Right lobe of liver (tissue), 6 donors: Measurements from ENCODE around the gene ITGA2. TPM values are rescaled to one million over a fixed set of nuclear protein-coding genes. Genes with fewer than 3 reads are reported as not detected.

ENCODE experiments used
- ATAC-seq, 4 donors: fragments of 200-7000 bp; cut with Tn5 transposase; one replicate each; pipeline ENCODE4 v1.9.1; 2020; ENCODE audit warnings: mild to moderate bottlenecking in 4 of 4, moderate library complexity in 4 of 4
- DNase-seq, 3 donors: peaks; one replicate each; pipeline ENCODE4 v3.0.0-alpha.2; 2020
- H3K27ac ChIP-seq, 3 donors: fragments of 200-600 bp; one replicate each; pipeline ENCODE4 v1.8.0; 2022
- H3K27me3 ChIP-seq, 2 donors: fragments of 200-600 bp; one replicate each; pipeline ENCODE4 v1.8.0; 2022
- H3K36me3 ChIP-seq, 4 donors: fragments of 200-600 bp; sonication (generic) in 1 of 4; one replicate each; pipeline versions ENCODE4 v1.5.1 to v1.8.0; 2017 to 2022; ENCODE audit warnings: control low read depth in 1 of 4
- H3K4me1 ChIP-seq, 4 donors: fragments of 200-600 bp; sonication (generic) in 1 of 4; one replicate each; pipeline versions ENCODE4 v1.5.1 to v1.8.0; 2017 to 2022; ENCODE audit warnings: control low read depth in 1 of 4
- H3K4me3 ChIP-seq, 3 donors: fragments of 200-600 bp; one replicate each; pipeline ENCODE4 v1.8.0; 2022
- H3K9me3 ChIP-seq, 4 donors: fragments of 200-600 bp; sonication (generic) in 1 of 4; one replicate each; pipeline versions ENCODE4 v1.5.1 to v1.8.0; 2017 to 2022; ENCODE audit warnings: control low read depth in 1 of 4
- CTCF ChIP-seq, 4 donors: fragments of 200-600 bp in 3 of 4; fragments of 450-650 bp in 1 of 4; IDR thresholded peaks; one replicate each; pipeline versions ENCODE4 v1.5.1 to v1.8.0; 2016 to 2022; ENCODE audit warnings: antibody characterized with exemption in 4 of 4, mild to moderate bottlenecking in 2 of 4
- POLR2A ChIP-seq: fragments of 450-650 bp; IDR thresholded peaks from one replicate; pipeline ENCODE4 v1.6.1; 2017; ENCODE audit warnings: antibody characterized with exemption, mild to moderate bottlenecking
- WGBS: methylation state at CpG from one replicate; pipeline ENCODE4 v1.1.6; 2018; ENCODE audit warnings: low coverage, low lambda C conversion rate; ENCODE audit not compliant: insufficient coverage; ENCODE audit errors: missing lambda C conversion rate; 5-methylcytosine and 5-hydroxymethylcytosine counted together
- intact Hi-C, 2 donors: fragments of 100-400 bp; cut with DNase I; formaldehyde crosslinking; loops; one replicate each; pipeline versions ENCODE4 v1.11.2 to v1.14.1; 2022
- total RNA-seq, 6 experiments: library from RNA; depleted of rRNA in 2 of 6; stranded (reverse); fragments of >200 nt in 2 of 6; fragmentation: NEBNext Ultra II Directional in 3 of 6; extraction: Animal tissue kit (Norgen Biotek cat#: 25700) in 3 of 6; gene quantifications; one replicate each; pipeline versions ENCODE4 v1.1.0 to v1.2.4, GENCODE V29; 2016 to 2023
- donor health status: DM: no; HTN: yes; CAD: no.
- donor health status: DM: no; HTN: no; CAD: no.
- donor health status: DM: no; HTN: no; CAD: no.
- donor health status: DM: no; HTN: yes; CAD: no.
- donor health status: DM: no; HTN: yes; CAD: no.

ITGA2 gene
- total RNA-seq, 6 experiments from 2014 or later, result 0.11 to 1.6 (median 0.40) TPM

GRCh38 chr5:53019320-53019719 lies 30.2 kb downstream of the ITGA2 start:
- ATAC-seq, result peak in 1 of 4 donors; percentile 24
- DNase-seq, result no peak
- no peaks in the 10 kb centered on the region for H3K9me3 ChIP-seq
- 66% methylated on average over 4 of the region's 4 CpGs for WGBS
- no peak overlapping the region for H3K4me3 ChIP-seq
- no peak overlapping the region for H3K27ac ChIP-seq
- H3K4me1 ChIP-seq, result no peaks in the 10 kb centered on the region
- intact Hi-C loops, result no loop called here
- no peaks in the 10 kb centered on the region for H3K36me3 ChIP-seq
- TF ChIP-seq POLR2A (no peak), CTCF (IDR thresholded peaks at IDR 0.05) (no peak)
- H3K27me3 ChIP-seq, result no peaks in the 10 kb centered on the region

- WGBS, result 66% methylated on average over 6 of the region's 6 CpGs
- Histone ChIP-seq H3K4me3 (no peak overlapping the region), H3K27me3 (no peaks in the 10 kb centered on the region), H3K27ac (no peak overlapping the region), H3K36me3 (no peaks in the 10 kb centered on the region), H3K4me1 (no peaks in the 10 kb centered on the region), H3K9me3 (no peaks in the 10 kb centered on the region)
- ATAC-seq, result no peak
- no peak for DNase-seq
- TF ChIP-seq CTCF (IDR thresholded peaks at IDR 0.05) (no peak), POLR2A (no peak)
- intact Hi-C loops, result no loop called here
Observed at GRCh38 chr5:53022930-53023511, 33.9 kb downstream of the ITGA2 start.

- Histone ChIP-seq H3K9me3 (no peaks in the 10 kb centered on the region), H3K4me3 (no peak overlapping the region), H3K36me3 (no peaks in the 10 kb centered on the region), H3K27me3 (no peaks in the 10 kb centered on the region), H3K27ac (no peak overlapping the region), H3K4me1 (no peaks in the 10 kb centered on the region)
- WGBS, result 46% methylated on average over 2 of the region's 2 CpGs
- ATAC-seq, result peak in 2 of 4 donors; percentile 49 to 64
- intact Hi-C loops, result no loop called here
- no peak for TF ChIP-seq POLR2A
- TF ChIP-seq CTCF (IDR thresholded peaks at IDR 0.05), result no peak
- DNase-seq, result no peak
Observed at GRCh38 chr5:53023969-53024368, 34.8 kb downstream of the ITGA2 start.

- H3K4me3 ChIP-seq, result no peak overlapping the region
- no peak for ATAC-seq
- TF ChIP-seq POLR2A, result no peak
- TF ChIP-seq CTCF (IDR thresholded peaks at IDR 0.05), result no peak
- no peak overlapping the region for H3K27ac ChIP-seq
- H3K4me1 ChIP-seq, result no peaks in the 10 kb centered on the region
- no peaks in the 10 kb centered on the region for H3K27me3 ChIP-seq
- intact Hi-C loops, result no loop called here
- no peaks in the 10 kb centered on the region for H3K36me3 ChIP-seq
- WGBS, result 61% methylated on average over 4 of the region's 4 CpGs
- DNase-seq, result no peak
- no peaks in the 10 kb centered on the region for H3K9me3 ChIP-seq
Observed at GRCh38 chr5:53024535-53024934, 35.4 kb downstream of the ITGA2 start.

- intact Hi-C loops, result no loop called here
- Histone ChIP-seq H3K27ac (no peak overlapping the region), H3K4me1 (no peaks in the 10 kb centered on the region), H3K9me3 (no peaks in the 10 kb centered on the region), H3K4me3 (no peak overlapping the region), H3K27me3 (no peaks in the 10 kb centered on the region), H3K36me3 (no peaks in the 10 kb centered on the region)
- TF ChIP-seq CTCF (IDR thresholded peaks at IDR 0.05), result no peak
- DNase-seq (no peak), ATAC-seq (no peak)
- WGBS, result 71% methylated on average over 5 of the region's 5 CpGs
Observed at GRCh38 chr5:53025487-53025886, 36.3 kb downstream of the ITGA2 start.
